Osteocyte (in vitro differentiated cells): ENCODE results near the gene CADM1. TPM values are rescaled to one million over a fixed set of nuclear protein-coding genes. Genes with fewer than 3 reads are reported as not detected.

ENCODE experiments used
- DNase-seq: peaks from one replicate; pipeline ENCODE4 v3.0.0; 2021; ENCODE audit warnings: mixed read lengths; ENCODE audit not compliant: unreplicated experiment; ENCODE audit errors: extremely low spot score
- H3K27ac Mint-ChIP-seq: one replicate; pipeline ENCODE4 v1.8.0; 2021; ENCODE audit warnings: mild to moderate bottlenecking, mixed read lengths; ENCODE audit not compliant: unreplicated experiment
- H3K27me3 Mint-ChIP-seq: one replicate; pipeline ENCODE4 v1.8.0; 2021; ENCODE audit warnings: mixed read lengths; ENCODE audit not compliant: unreplicated experiment
- H3K36me3 Mint-ChIP-seq: one replicate; pipeline ENCODE4 v1.8.0; 2021; ENCODE audit warnings: mixed read lengths; ENCODE audit not compliant: unreplicated experiment
- H3K4me1 Mint-ChIP-seq: one replicate; pipeline ENCODE4 v1.8.0; 2021; ENCODE audit warnings: mixed read lengths; ENCODE audit not compliant: unreplicated experiment
- H3K4me3 Mint-ChIP-seq: one replicate; pipeline ENCODE4 v1.8.0; 2021; ENCODE audit warnings: mild to moderate bottlenecking, moderate library complexity, mixed read lengths; ENCODE audit not compliant: unreplicated experiment
- H3K9me3 Mint-ChIP-seq: one replicate; pipeline ENCODE4 v1.8.0; 2021; ENCODE audit warnings: mixed read lengths; ENCODE audit not compliant: unreplicated experiment
- total RNA-seq: library from RNA; stranded (reverse); gene quantifications from 2 replicates; pipeline ENCODE4 v1.2.1, GENCODE V29; 2021
- TF ChIP-seq, protein P1 (sequence below): fragments of 200-600 bp; sonication (generic); IDR thresholded peaks from 2 replicates; pipeline ENCODE4 v1.5.0; 2021; ENCODE audit warnings: antibody characterized with exemption, mild to moderate bottlenecking, moderate library complexity

The CADM1 gene
- total RNA-seq, 1 donor from 2014 or later, result 24.2 TPM

DNA sequence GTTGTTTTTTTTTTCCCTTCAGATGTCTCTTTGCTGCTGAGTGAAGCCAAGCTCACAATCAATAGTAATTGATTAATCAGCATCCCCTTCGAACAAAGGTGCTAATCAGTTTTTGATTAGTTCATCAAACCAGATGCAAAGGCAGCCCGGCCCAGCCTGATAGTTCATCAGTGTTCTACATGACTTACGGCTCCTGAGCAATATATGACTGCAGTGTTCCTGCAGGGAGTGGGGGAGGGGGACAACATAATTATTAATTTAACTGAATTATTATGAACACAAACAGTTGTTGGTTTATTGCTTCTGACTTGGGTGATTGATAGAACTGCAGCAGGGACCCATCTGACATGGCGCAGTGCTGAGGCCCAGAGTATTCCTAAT lies 315.3 kb downstream of the CADM1 start:
- no peak overlapping the region for H3K4me3 Mint-ChIP-seq
- H3K27me3 Mint-ChIP-seq, result no peaks in the 10 kb centered on the region
- no peaks in the 10 kb centered on the region for H3K36me3 Mint-ChIP-seq
- TF ChIP-seq, protein P1, sequence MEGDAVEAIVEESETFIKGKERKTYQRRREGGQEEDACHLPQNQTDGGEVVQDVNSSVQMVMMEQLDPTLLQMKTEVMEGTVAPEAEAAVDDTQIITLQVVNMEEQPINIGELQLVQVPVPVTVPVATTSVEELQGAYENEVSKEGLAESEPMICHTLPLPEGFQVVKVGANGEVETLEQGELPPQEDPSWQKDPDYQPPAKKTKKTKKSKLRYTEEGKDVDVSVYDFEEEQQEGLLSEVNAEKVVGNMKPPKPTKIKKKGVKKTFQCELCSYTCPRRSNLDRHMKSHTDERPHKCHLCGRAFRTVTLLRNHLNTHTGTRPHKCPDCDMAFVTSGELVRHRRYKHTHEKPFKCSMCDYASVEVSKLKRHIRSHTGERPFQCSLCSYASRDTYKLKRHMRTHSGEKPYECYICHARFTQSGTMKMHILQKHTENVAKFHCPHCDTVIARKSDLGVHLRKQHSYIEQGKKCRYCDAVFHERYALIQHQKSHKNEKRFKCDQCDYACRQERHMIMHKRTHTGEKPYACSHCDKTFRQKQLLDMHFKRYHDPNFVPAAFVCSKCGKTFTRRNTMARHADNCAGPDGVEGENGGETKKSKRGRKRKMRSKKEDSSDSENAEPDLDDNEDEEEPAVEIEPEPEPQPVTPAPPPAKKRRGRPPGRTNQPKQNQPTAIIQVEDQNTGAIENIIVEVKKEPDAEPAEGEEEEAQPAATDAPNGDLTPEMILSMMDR, result no peak
- DNase-seq, result no peak
- H3K27ac Mint-ChIP-seq, result no peak overlapping the region
- H3K9me3 Mint-ChIP-seq, result no peaks in the 10 kb centered on the region
- peaks cover 3% of the 10 kb centered on the region for H3K4me1 Mint-ChIP-seq

DNA sequence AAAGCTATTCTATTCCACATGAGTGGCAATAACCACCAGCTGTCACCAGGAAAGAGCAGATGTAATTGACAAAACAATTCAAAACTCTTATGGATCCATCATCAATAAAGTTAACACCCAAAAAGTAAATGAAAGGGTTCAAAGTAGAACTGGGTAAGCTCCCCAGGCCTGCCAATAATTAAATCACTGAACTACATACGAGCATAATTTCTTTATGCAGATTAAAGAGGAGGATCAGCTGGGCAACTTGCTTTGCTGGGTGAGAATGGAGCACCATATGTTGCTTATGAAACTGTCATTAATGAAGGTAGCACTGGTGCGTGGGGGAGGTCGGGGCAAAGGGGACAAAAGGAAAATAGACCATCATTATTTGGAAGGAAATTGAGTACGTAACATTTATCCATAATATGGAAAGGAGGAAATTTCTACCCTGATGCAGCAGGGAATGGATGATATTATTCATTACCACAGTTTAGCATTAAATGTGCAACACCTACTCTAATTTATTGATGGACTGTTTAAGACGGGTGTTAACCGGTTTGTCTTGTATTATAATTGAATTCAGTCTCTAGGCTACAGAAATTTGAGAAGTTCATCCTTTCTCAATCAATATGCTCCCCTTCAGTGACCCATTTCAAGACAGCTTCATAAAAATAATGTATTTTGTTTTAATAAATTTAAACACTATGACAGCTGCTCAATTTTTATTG lies 315.9 kb downstream of the CADM1 start:
- no peak overlapping the region for H3K27ac Mint-ChIP-seq
- TF ChIP-seq, protein P1, result no peak
- no peaks in the 10 kb centered on the region for H3K9me3 Mint-ChIP-seq
- H3K4me1 Mint-ChIP-seq, result no peaks in the 10 kb centered on the region
- no peak overlapping the region for H3K4me3 Mint-ChIP-seq
- no peak for DNase-seq
- H3K36me3 Mint-ChIP-seq, result no peaks in the 10 kb centered on the region
- no peaks in the 10 kb centered on the region for H3K27me3 Mint-ChIP-seq

DNA sequence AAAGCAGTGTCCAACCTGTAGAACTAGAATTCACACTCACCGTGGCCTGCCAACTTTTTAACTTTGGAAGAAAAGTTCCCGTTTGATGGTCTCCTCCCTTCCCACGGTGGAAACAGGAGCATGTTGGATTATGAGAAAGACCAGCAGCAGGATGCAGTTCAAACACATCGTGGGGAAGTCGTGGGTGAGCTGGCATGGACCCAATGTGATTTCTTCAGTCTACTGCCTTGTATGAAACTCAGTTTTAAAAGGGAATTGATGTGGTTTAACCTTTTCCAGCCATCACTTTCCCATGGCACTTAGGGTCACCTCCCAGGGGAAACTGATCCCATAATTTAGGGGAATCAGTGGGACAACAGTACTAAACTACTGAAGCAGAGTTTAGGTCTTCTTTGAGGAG lies 318.3 kb downstream of the CADM1 start:
- Mint-ChIP-seq H3K27me3 (peaks cover 3% of the 10 kb centered on the region), H3K4me3 (no peak overlapping the region), H3K27ac (no peak overlapping the region), H3K36me3 (no peaks in the 10 kb centered on the region), H3K4me1 (no peaks in the 10 kb centered on the region), H3K9me3 (no peaks in the 10 kb centered on the region)
- TF ChIP-seq, protein P1, result no peak
- DNase-seq, result no peak

DNA sequence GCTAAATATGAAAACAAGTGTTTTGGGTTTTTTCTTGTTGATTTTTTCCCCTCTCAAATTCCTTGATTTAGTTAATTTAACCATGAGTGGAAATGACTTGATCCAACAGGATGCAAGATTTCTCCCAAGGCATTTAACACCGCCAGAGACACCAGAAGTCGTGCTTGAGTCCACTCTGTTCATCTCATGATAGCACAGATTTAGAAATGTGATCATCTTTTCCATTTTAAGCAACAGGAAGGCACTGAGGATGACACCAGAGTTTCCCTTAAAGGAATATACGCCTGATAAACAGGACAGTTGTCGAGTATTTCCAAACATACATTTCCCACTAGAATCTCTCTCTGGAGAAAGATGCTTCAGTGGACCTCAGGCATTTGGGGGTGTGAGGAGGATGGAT lies 318.7 kb downstream of the CADM1 start:
- Mint-ChIP-seq H3K4me3 (no peak overlapping the region), H3K9me3 (no peaks in the 10 kb centered on the region), H3K36me3 (no peaks in the 10 kb centered on the region), H3K4me1 (no peaks in the 10 kb centered on the region), H3K27me3 (peaks cover 6% of the 10 kb centered on the region), H3K27ac (no peak overlapping the region)
- TF ChIP-seq, protein P1, result no peak
- DNase-seq, result no peak

DNA sequence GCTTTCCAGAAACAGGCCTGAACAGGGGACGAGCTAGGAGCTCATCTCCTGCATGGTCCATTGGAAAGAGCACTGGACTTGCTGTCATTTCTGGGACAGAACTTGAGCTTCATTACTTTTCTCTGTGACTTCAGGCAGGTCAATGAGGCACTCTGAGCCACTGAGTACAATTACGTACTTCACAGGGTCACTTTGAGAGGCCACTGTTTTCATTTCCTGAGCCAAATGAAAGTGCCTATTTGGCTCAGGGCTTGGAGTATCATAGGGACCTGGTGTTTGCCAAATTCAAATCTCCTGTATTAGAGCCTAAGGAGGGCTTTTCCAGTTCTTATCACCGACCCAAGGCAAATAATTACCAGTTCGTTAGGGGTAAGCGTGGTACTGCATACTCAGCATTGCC lies 319.3 kb downstream of the CADM1 start:
- Mint-ChIP-seq H3K27me3 (peaks cover 10% of the 10 kb centered on the region), H3K27ac (no peak overlapping the region), H3K9me3 (no peaks in the 10 kb centered on the region), H3K36me3 (no peaks in the 10 kb centered on the region), H3K4me3 (no peak overlapping the region), H3K4me1 (no peaks in the 10 kb centered on the region)
- no peak for DNase-seq
- TF ChIP-seq, protein P1, result no peak
